Measurements from ENCODE around the gene POU6F2.

GRCh38 chr7:39434012-39434411 is 456.3 kb downstream of the POU6F2 start:
- no peak for TF ChIP-seq CTCF (conservative IDR thresholded peaks at IDR 0.05; ENCODE audit: low read depth, low read length)
- TF ChIP-seq EZH2 (IDR thresholded peaks at IDR 0.05; ENCODE audit: borderline replicate concordance, low read depth, low read length, poor library complexity, severe bottlenecking): no peak

Data from A673 (cell line).